NCI-H2107 treated with DMSO at 0.1 percent for 48 hours (cell line): ENCODE data around the gene UBAC1.
A peak's percentile ranks its signal among the peaks of the same experiment; 100 is the strongest.

Source experiments
- DNase-seq: peaks from one replicate; lab custom pipeline; 2025; ENCODE audit not compliant: unreplicated experiment; lab: John Stamatoyannopoulos, UW

Gene UBAC1

GRCh38 chr9:135994501-135995192 is 33.5 kb upstream of the UBAC1 start:
- no peak for DNase-seq

- DNase-seq: no peak
These were observed 32.8 kb upstream of the UBAC1 start for GRCh38 chr9:135993765-135994500.

GRCh38 chr9:135993409-135993742 is 32.2 kb upstream of the UBAC1 start:
- DNase-seq: no peak

GRCh38 chr9:135992486-135993408 is 31.6 kb upstream of the UBAC1 start:
- DNase-seq: no peak

- DNase-seq: no peak
These were observed 30.6 kb upstream of the UBAC1 start for GRCh38 chr9:135991771-135992170.

- DNase-seq: no peak
These were observed 29.6 kb upstream of the UBAC1 start for GRCh38 chr9:135990468-135991429.

- DNase-seq: peak; percentile 37
These were observed 28.7 kb upstream of the UBAC1 start for GRCh38 chr9:135989722-135990467.

GRCh38 chr9:135989157-135989556 is 28.0 kb upstream of the UBAC1 start:
- no peak for DNase-seq

GRCh38 chr9:135988493-135988892 is 27.3 kb upstream of the UBAC1 start:
- DNase-seq: no peak

- DNase-seq: no peak
These were observed 26.7 kb upstream of the UBAC1 start for GRCh38 chr9:135987838-135988404.

- no peak for DNase-seq
These were observed 25.4 kb upstream of the UBAC1 start for GRCh38 chr9:135986605-135987004.

- no peak for DNase-seq
These were observed 24.7 kb upstream of the UBAC1 start for GRCh38 chr9:135985889-135986288.

- no peak for DNase-seq
These were observed 24.2 kb upstream of the UBAC1 start for GRCh38 chr9:135985459-135985774.

GRCh38 chr9:135984072-135984710 is 23.0 kb upstream of the UBAC1 start:
- DNase-seq: no peak

- no peak for DNase-seq
These were observed 22.3 kb upstream of the UBAC1 start for GRCh38 chr9:135983208-135984071.

- DNase-seq: no peak
These were observed 21.5 kb upstream of the UBAC1 start for GRCh38 chr9:135982499-135983207.

- no peak for DNase-seq
These were observed 19.9 kb upstream of the UBAC1 start for GRCh38 chr9:135980926-135981630.
